Small intestine (tissue), 7 donors: ENCODE results near the gene GAREM1. TPM values are rescaled to one million over a fixed set of nuclear protein-coding genes. Genes with fewer than 3 reads are reported as not detected.

Source experiments
- DNase-seq, 2 donors: peaks; one replicate each; pipeline versions ENCODE4 v3.0.0 to v3.0.0-alpha.2; 2013
- FAIRE-seq: peaks from 2 replicates; lab custom pipeline; 2012; peaks lifted over from hg19 to GRCh38; lab: Jason Lieb, UNC
- H3K27ac ChIP-seq, 3 donors: one replicate each; pipeline ENCODE4 v1.5.1; 2013; ENCODE audit warnings: low read length in 2 of 3, mild to moderate bottlenecking in 2 of 3, control low read depth in 1 of 3, inconsistent platforms in 1 of 3, low read depth in 1 of 3, moderate library complexity in 1 of 3
- H3K27me3 ChIP-seq, 3 donors: one replicate each; pipeline ENCODE4 v1.6.1; 2013; ENCODE audit warnings: low read length in 3 of 3, inconsistent platforms in 1 of 3; ENCODE audit not compliant: control insufficient read depth in 3 of 3, insufficient read depth in 3 of 3
- H3K36me3 ChIP-seq, 3 donors: one replicate each; pipeline ENCODE4 v1.6.1; 2013; ENCODE audit warnings: low read length in 3 of 3, inconsistent platforms in 1 of 3, low read depth in 1 of 3, mild to moderate bottlenecking in 1 of 3, moderate library complexity in 1 of 3; ENCODE audit not compliant: control insufficient read depth in 3 of 3, insufficient read depth in 2 of 3
- H3K4me1 ChIP-seq, 3 donors: one replicate each; pipeline ENCODE4 v1.6.1; 2013; ENCODE audit warnings: low read length in 2 of 3, inconsistent platforms in 1 of 3, low read depth in 1 of 3, mild to moderate bottlenecking in 1 of 3, moderate library complexity in 1 of 3; ENCODE audit not compliant: control insufficient read depth in 3 of 3, insufficient read depth in 2 of 3
- H3K4me3 ChIP-seq, 3 donors: one replicate each; pipeline ENCODE4 v1.5.1; 2013; ENCODE audit warnings: low read length in 3 of 3, control low read depth in 1 of 3, inconsistent platforms in 1 of 3, low read depth in 1 of 3, mild to moderate bottlenecking in 1 of 3, moderate library complexity in 1 of 3
- H3K9me3 ChIP-seq, 2 donors: one replicate each; pipeline ENCODE4 v1.6.1; 2013; ENCODE audit warnings: low read depth in 1 of 2, low read length in 1 of 2; ENCODE audit not compliant: control insufficient read depth in 2 of 2, insufficient read depth in 1 of 2
- WGBS, 3 donors: extraction: QIAGEN DNeasy Blood & Tissue Kit; methylation state at CpG; one replicate each; pipeline ENCODE4 v1.1.7; 2013; 5-methylcytosine and 5-hydroxymethylcytosine counted together
- polyA plus RNA-seq, 4 donors: library from polyadenylated mRNA; stranded (reverse) in 3 of 4; unstranded in 1 of 4; fragments of 200-250 nt in 3 of 4; fragments of 120-200 nt in 1 of 4; gene quantifications; one replicate each; pipeline versions ENCODE4 v1.2.1 to v1.2.3, GENCODE V29; 2013
- donor health status: healthy with polysubstance abuse.
- donor health status: control.
- donor health status: control.
- donor health status: Bipolar disorder and iron deficiency.
- donor health status: healthy.

Gene GAREM1
- polyA plus RNA-seq, 4 donors, result 1.9 to 12.8 (median 4.0) TPM

DNA sequence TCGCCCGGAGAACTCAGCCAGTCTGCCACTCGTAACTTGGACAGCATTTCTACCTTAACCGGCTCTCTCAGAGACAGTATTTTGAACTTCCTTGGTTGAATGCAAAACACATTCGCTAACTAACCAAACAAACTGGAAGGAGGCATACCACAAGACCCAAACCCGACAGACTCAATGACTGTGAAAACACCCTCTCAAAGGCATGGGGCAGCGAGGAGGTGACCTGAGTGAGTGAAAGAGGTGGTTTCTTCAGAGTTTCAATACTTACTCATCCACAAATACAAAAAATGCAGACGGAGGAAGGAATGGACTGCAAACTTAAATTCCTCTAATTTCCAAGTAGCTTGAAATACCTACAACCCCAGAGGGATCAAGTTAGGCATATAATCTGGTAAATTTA lies 132.9 kb downstream of the GAREM1 start:
- Histone ChIP-seq H3K27me3 (no peaks in the 10 kb centered on the region), H3K9me3 (no peaks in the 10 kb centered on the region), H3K36me3 (peaks cover 0 to 2% (median 0%) of the 10 kb centered on the region in 3 donors), H3K4me3 (no peak overlapping the region), H3K4me1 (peaks cover 2 to 9% (median 5%) of the 10 kb centered on the region in 3 donors), H3K27ac (no peak overlapping the region)
- 88 to 94% (median 91%) methylated on average over 8 of the region's 8 CpGs for WGBS, 3 donors
- DNase-seq (no peak), FAIRE-seq (no peak)

DNA sequence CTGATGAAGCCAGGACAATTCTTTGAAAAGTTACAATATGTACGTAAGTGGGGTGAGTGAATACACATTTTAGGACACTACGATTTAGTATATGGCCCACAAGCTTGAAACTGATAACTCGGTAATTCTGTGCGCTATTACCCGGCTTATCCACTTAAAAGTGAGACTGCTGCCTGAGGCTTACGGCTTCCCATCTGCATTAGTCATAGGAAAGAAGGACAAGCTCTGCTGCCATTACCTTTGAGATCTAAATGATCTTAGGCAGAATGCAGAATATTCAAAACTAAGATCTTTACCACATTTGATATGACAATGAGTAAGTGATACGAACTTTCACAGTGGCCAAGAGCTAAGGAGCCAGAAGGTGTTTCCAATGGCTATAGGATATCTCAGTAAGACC lies 133.3 kb downstream of the GAREM1 start:
- no peak overlapping the region for H3K4me3 ChIP-seq
- peaks cover 2 to 9% (median 5%) of the 10 kb centered on the region in 3 donors for H3K4me1 ChIP-seq
- no peaks in the 10 kb centered on the region for H3K9me3 ChIP-seq
- FAIRE-seq, result no peak
- no peak for DNase-seq
- H3K27ac ChIP-seq, result no peak overlapping the region
- no peaks in the 10 kb centered on the region for H3K27me3 ChIP-seq
- WGBS, 3 donors, result 95 to 96% (median 95%) methylated on average over 7 of the region's 7 CpGs
- H3K36me3 ChIP-seq, result peaks cover 0 to 4% (median 0%) of the 10 kb centered on the region in 3 donors

DNA sequence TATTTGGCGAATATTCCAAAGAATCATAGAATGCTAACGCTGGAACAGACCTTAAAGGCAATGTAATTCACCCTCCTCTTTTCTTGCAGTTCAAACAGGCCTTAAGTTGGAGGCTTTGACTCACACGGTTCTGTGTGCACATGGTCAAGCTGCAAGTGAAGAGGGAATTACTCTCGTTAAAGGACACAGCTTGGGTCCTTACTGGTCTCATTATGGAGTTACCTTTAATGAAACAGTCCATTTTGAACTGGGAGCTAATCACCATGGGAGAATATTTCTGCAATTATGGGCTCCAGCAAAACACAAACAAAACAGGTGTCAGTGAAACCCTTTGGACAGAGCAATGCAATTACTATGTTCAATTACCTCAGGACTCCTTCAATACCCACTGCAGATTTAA lies 135.5 kb downstream of the GAREM1 start:
- DNase-seq, result no peak
- no peak for FAIRE-seq
- 76 to 89% (median 86%) methylated on average over 4 of the region's 4 CpGs for WGBS, 3 donors
- Histone ChIP-seq H3K27ac (no peak overlapping the region), H3K27me3 (no peaks in the 10 kb centered on the region), H3K4me1 (peaks cover 2 to 9% (median 5%) of the 10 kb centered on the region in 3 donors), H3K36me3 (peaks cover 0 to 8% (median 0%) of the 10 kb centered on the region in 3 donors), H3K4me3 (no peak overlapping the region), H3K9me3 (no peaks in the 10 kb centered on the region)

DNA sequence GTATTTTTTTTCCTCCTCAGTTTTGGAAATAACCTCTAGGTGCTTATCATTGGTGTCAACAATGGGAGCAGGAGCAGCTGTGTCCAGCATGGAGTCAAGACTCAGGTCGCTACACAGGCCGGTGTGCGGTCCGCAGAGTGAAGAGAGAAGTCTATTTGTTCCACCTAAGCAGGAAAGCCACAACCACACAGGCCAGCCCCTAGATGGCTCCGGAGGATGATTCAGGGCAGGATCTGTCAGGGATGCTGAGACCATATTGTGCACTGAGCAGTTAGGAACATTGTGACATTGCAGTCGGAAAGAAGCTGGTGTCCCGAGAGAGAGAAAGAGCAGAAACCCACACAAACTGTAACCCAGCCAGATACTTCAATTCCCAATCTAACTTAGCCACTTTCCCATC lies 136.9 kb downstream of the GAREM1 start:
- DNase-seq, result no peak

DNA sequence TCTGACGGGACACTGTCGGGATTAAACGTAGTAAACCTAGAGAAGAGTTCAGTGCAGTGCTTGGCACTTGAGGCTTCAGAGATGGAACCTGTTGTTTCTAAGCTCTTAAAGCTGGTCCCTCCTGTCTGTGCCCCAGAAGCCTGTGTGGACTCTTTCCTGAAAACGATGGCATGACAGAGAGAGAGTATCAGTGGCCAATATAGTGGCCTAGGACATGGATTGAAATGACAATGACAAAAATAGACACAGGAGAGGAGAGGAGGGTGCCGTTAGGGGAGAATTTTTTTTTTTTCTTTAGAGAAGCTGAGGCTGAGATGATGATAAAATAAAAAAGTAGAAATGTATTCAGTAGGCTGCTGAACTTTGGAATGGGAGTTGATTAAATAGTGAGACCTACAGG lies 138.0 kb downstream of the GAREM1 start:
- no peak for FAIRE-seq

More for the DNA sequence above, 136.9 kb downstream of the GAREM1 start:
- no peak overlapping the region for H3K4me3 ChIP-seq
- WGBS, 3 donors, result 82 to 95% (median 89%) methylated on average over 7 of the region's 7 CpGs
- no peaks in the 10 kb centered on the region for H3K27me3 ChIP-seq
- H3K4me1 ChIP-seq, result peaks cover 2 to 5% (median 3%) of the 10 kb centered on the region in 3 donors
- no peaks in the 10 kb centered on the region for H3K9me3 ChIP-seq
- peaks cover 0 to 8% (median 0%) of the 10 kb centered on the region in 3 donors for H3K36me3 ChIP-seq
- H3K27ac ChIP-seq, result no peak overlapping the region
- no peak for FAIRE-seq

DNA sequence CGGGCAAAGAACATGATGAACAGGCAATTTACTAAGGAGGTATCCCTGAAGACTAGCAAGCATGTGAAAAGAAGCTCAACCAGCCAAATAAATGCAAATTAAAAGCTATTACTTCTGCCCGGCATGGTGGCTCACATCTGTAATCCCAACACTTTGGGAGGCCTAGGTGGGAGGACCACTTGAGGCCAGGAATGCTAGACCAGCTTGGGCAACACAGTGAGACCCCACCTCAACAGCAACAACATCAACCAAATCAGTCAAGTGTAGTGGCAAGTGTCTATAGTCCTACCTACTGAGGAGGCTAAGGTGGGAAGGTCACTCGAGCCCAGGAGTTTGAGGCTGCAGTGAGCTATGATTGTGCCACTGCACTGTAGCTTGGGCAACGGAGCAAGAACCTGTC lies 141.7 kb downstream of the GAREM1 start:
- Histone ChIP-seq H3K36me3 (peaks cover 0 to 8% (median 0%) of the 10 kb centered on the region in 3 donors), H3K27ac (no peak overlapping the region), H3K4me1 (peaks cover 0 to 3% (median 0%) of the 10 kb centered on the region in 3 donors), H3K4me3 (no peak overlapping the region), H3K9me3 (no peaks in the 10 kb centered on the region), H3K27me3 (no peaks in the 10 kb centered on the region)
- DNase-seq, result no peak
- 87 to 94% (median 91%) methylated on average over 4 of the region's 4 CpGs for WGBS, 3 donors
- no peak for FAIRE-seq

More for the DNA sequence above, 138.0 kb downstream of the GAREM1 start:
- Histone ChIP-seq H3K9me3 (no peaks in the 10 kb centered on the region), H3K4me3 (no peak overlapping the region), H3K36me3 (peaks cover 0 to 8% (median 0%) of the 10 kb centered on the region in 3 donors), H3K27ac (no peak overlapping the region), H3K27me3 (no peaks in the 10 kb centered on the region), H3K4me1 (no peaks in the 10 kb centered on the region)
- no peak for DNase-seq
- 81 to 89% (median 87%) methylated on average over 5 of the region's 5 CpGs for WGBS, 3 donors

DNA sequence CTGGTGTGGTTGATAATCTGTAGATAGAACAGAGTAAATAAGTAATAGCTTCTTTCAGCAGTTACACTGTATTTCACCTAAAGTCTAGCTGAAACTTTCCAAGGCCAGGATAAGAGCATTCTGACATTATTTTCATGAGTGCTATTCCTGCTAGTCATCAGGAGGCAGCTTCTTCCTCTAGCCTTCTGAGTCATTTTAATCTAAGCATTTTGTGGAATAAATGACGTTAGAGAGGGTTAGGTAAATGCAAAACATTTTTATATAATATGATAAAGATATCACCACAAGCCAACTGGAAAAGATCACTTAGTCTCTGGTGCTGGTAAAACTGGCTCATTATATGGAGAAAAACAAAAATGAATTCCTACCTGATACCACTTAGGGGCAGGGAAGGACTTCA lies 142.3 kb downstream of the GAREM1 start:
- Histone ChIP-seq H3K27me3 (no peaks in the 10 kb centered on the region), H3K4me1 (peaks cover 0 to 3% (median 0%) of the 10 kb centered on the region in 3 donors), H3K27ac (no peak overlapping the region), H3K36me3 (peaks cover 0 to 6% (median 0%) of the 10 kb centered on the region in 3 donors), H3K4me3 (no peak overlapping the region), H3K9me3 (no peaks in the 10 kb centered on the region)
- FAIRE-seq, result no peak
- 67 to 77% (median 69%) methylated on average over 1 of the region's 1 CpG for WGBS, 3 donors
- no peak for DNase-seq

DNA sequence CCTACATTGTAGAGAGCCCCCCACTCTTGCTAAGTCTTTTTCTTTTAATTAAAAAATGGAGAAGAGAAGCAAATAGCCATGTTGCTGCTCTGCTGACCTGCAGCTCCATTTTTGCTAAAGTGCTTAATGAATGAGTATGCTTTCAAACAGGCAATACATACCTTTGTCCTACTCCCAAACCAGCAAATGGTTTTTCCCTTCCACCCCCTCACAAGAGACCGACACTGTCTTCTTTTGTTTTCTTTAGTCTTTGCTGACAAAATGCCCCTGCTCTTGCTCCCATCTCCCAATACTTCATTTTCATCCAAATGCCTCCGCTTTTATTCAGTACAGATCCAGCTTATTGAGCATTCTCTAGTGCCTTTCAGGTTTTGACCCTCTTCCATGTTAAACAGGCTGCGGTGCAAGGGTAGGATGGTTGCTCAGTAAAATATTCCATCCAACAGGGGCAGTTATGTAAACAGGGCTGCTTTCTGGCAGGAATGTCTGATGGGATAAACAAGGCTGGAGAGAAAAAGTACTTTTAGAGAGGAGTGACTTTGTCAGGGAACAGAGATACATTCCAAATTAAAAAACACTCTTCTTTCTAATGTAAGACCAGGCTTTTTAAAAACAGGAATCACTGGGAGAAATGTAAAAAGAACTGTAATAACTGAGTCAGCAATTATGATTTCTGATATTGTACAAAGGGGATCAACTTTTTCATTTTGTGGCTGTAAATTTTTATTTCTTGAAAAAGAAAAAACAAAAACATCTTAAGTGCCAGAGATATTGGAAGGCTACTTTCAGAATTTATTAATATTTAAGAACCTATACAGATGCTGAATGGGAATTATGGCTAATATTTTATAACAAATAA lies 144.0 kb downstream of the GAREM1 start:
- 68 to 95% (median 85%) methylated on average over 3 of the region's 3 CpGs for WGBS, 3 donors
- Histone ChIP-seq H3K4me1 (peaks cover 0 to 6% (median 0%) of the 10 kb centered on the region in 3 donors), H3K36me3 (peaks cover 0 to 2% (median 0%) of the 10 kb centered on the region in 3 donors), H3K4me3 (no peak overlapping the region), H3K27ac (no peak overlapping the region), H3K9me3 (no peaks in the 10 kb centered on the region), H3K27me3 (no peaks in the 10 kb centered on the region)
- DNase-seq (no peak), FAIRE-seq (no peak)
